DOHH2 (cell line): Measurements from ENCODE around the gene STARD13.

ENCODE experiments used
- CTCF ChIP-seq: fragments of 200-600 bp; sonication (generic); IDR thresholded peaks from one replicate; pipeline ENCODE4 v1.5.1; 2014; ENCODE audit warnings: antibody characterized with exemption, mild to moderate bottlenecking, low read depth, low read length; ENCODE audit not compliant: poor library complexity, severe bottlenecking
- EZH2phosphoT487 ChIP-seq: fragments of 200-600 bp; sonication (generic); IDR thresholded peaks from 2 replicates; pipeline ENCODE4 v1.6.1; 2017; ENCODE audit warnings: borderline replicate concordance, mild to moderate bottlenecking, antibody characterized with exemption, low read length, moderate library complexity, mixed read lengths

- TF ChIP-seq CTCF (no peak), EZH2phosphoT487 (no peak)
Measured at GRCh38 chr13:33081666-33082065, 203.9 kb downstream of the STARD13 start.
